ENCODE data around the gene MTCH2. TPM values are rescaled to one million over a fixed set of nuclear protein-coding genes. Genes with fewer than 3 reads are reported as not detected.

Gene MTCH2
- total RNA-seq, 1 experiment from 2014 or later, result 88.1 TPM

- no peak for DNase-seq
- intact Hi-C loops (cut with micrococcal nuclease), result no loop called here
- Histone ChIP-seq H3K79me2 (ENCODE audit: low read length) (no peaks in the 10 kb centered on the region), H3K4me3 (ENCODE audit: low read length) (no peak overlapping the region), H3K9me3 (ENCODE audit: low read length) (no peaks in the 10 kb centered on the region), H3K36me3 (ENCODE audit: low read depth, low read length) (no peaks in the 10 kb centered on the region), H3K9ac (ENCODE audit: low read length) (no peak overlapping the region), H3K4me1 (ENCODE audit: insufficient read depth, low read length) (no peaks in the 10 kb centered on the region), H3K27ac (ENCODE audit: low read length) (no peak overlapping the region), H3K27me3 (ENCODE audit: low read length) (no peaks in the 10 kb centered on the region), H2AFZ (ENCODE audit: low read length) (no peak overlapping the region), H4K20me1 (ENCODE audit: low read length) (no peaks in the 10 kb centered on the region), H3K9me2 (replicated peaks; ENCODE audit: low read length) (no peaks in the 10 kb centered on the region), H3F3A (ENCODE audit: low read length, unreplicated experiment) (no peaks in the 10 kb centered on the region), H3K4me2 (ENCODE audit: low read length) (no peak overlapping the region)
- TF ChIP-seq CTCF (conservative IDR thresholded peaks at IDR 0.05; ENCODE audit: low read depth, low read length) (no peak), EZH2 (IDR thresholded peaks at IDR 0.05; ENCODE audit: low read length, unreplicated experiment) (no peak), EZH2phosphoT487 (IDR thresholded peaks at IDR 0.05; ENCODE audit: borderline replicate concordance, low read length) (no peak)
- ChIA-PET CTCF (no interaction called here), POLR2A (ENCODE audit: unreplicated experiment) (no interaction called here)
- BruUV-seq (replicated peaks), result no TSS peak
- no peak for ATAC-seq
Measured at GRCh38 chr11:47599902-47600301, 42.5 kb downstream of the MTCH2 start.

GRCh38 chr11:47595967-47596366 is 46.4 kb downstream of the MTCH2 start:
- Histone ChIP-seq H3K79me2 (ENCODE audit: low read length) (no peaks in the 10 kb centered on the region), H3K27ac (ENCODE audit: low read length) (no peak overlapping the region)
- no peak for ATAC-seq

GRCh38 chr11:47595029-47595428 is 47.3 kb downstream of the MTCH2 start:
- no peak overlapping the region for H3K27ac ChIP-seq (ENCODE audit: low read length)
- ChIA-PET POLR2A (ENCODE audit: unreplicated experiment) (no interaction called here), CTCF (no interaction called here)
- TF ChIP-seq CTCF (conservative IDR thresholded peaks at IDR 0.05; ENCODE audit: low read depth, low read length), result no peak
- TF ChIP-seq EZH2phosphoT487 (IDR thresholded peaks at IDR 0.05; ENCODE audit: borderline replicate concordance, low read length), result no peak
- TF ChIP-seq EZH2 (IDR thresholded peaks at IDR 0.05; ENCODE audit: low read length, unreplicated experiment), result no peak
- intact Hi-C loops (cut with micrococcal nuclease), result no loop called here
- no peaks in the 10 kb centered on the region for H3K9me2 ChIP-seq (replicated peaks; ENCODE audit: low read length)
- BruUV-seq (replicated peaks), result no TSS peak
- no peak for ATAC-seq
- H3K4me1 ChIP-seq (ENCODE audit: insufficient read depth, low read length), result no peaks in the 10 kb centered on the region
- H3K9ac ChIP-seq (ENCODE audit: low read length), result no peak overlapping the region
- H3K9me3 ChIP-seq (ENCODE audit: low read length), result no peaks in the 10 kb centered on the region
- H3F3A ChIP-seq (ENCODE audit: low read length, unreplicated experiment), result no peaks in the 10 kb centered on the region
- H3K79me2 ChIP-seq (ENCODE audit: low read length), result no peaks in the 10 kb centered on the region
- peaks cover 15% of the 10 kb centered on the region for H3K27me3 ChIP-seq (ENCODE audit: low read length)
- no peaks in the 10 kb centered on the region for H3K36me3 ChIP-seq (ENCODE audit: low read depth, low read length)
- H3K4me2 ChIP-seq (ENCODE audit: low read length), result no peak overlapping the region
- no peak overlapping the region for H2AFZ ChIP-seq (ENCODE audit: low read length)
- no peak overlapping the region for H3K4me3 ChIP-seq (ENCODE audit: low read length)
- no peak for DNase-seq
- H4K20me1 ChIP-seq (ENCODE audit: low read length), result no peaks in the 10 kb centered on the region

More at GRCh38 chr11:47595967-47596366, 46.4 kb downstream of the MTCH2 start:
- Histone ChIP-seq H3K4me1 (ENCODE audit: insufficient read depth, low read length) (no peaks in the 10 kb centered on the region), H3K27me3 (ENCODE audit: low read length) (peaks cover 15% of the 10 kb centered on the region), H3K9me3 (ENCODE audit: low read length) (no peaks in the 10 kb centered on the region), H3K9me2 (replicated peaks; ENCODE audit: low read length) (no peaks in the 10 kb centered on the region), H4K20me1 (ENCODE audit: low read length) (no peaks in the 10 kb centered on the region), H3F3A (ENCODE audit: low read length, unreplicated experiment) (no peaks in the 10 kb centered on the region), H3K4me2 (ENCODE audit: low read length) (no peak overlapping the region), H3K9ac (ENCODE audit: low read length) (no peak overlapping the region), H3K36me3 (ENCODE audit: low read depth, low read length) (no peaks in the 10 kb centered on the region), H2AFZ (ENCODE audit: low read length) (no peak overlapping the region), H3K4me3 (ENCODE audit: low read length) (no peak overlapping the region)
- ChIA-PET CTCF (no interaction called here), POLR2A (ENCODE audit: unreplicated experiment) (no interaction called here)
- TF ChIP-seq EZH2 (IDR thresholded peaks at IDR 0.05; ENCODE audit: low read length, unreplicated experiment), result no peak
- TF ChIP-seq CTCF (conservative IDR thresholded peaks at IDR 0.05; ENCODE audit: low read depth, low read length), result no peak
- no peak for TF ChIP-seq EZH2phosphoT487 (IDR thresholded peaks at IDR 0.05; ENCODE audit: borderline replicate concordance, low read length)
- DNase-seq, result no peak
- BruUV-seq (replicated peaks), result no TSS peak
- intact Hi-C loops (cut with micrococcal nuclease), result no loop called here

Measured in PC-3 (cell line).